Parathyroid adenoma (tissue), 2 donors: ENCODE results near the gene CPVL.

ENCODE experiments used
- H2AFZ ChIP-seq: fragments of 300-600 bp; sonication (generic); one replicate; pipeline ENCODE4 v1.7.0; 2017; ENCODE audit warnings: antibody characterized with exemption, mild to moderate bottlenecking
- H3K27ac ChIP-seq: fragments of 300-600 bp; sonication (generic); one replicate; pipeline ENCODE4 v1.7.0; 2017
- H3K27me3 ChIP-seq: fragments of 300-600 bp; sonication (generic); one replicate; pipeline ENCODE4 v1.7.0; 2017; ENCODE audit warnings: low read length; ENCODE audit not compliant: control insufficient read depth, insufficient read depth
- H3K36me3 ChIP-seq: fragments of 300-600 bp; sonication (generic); one replicate; pipeline ENCODE4 v1.7.0; 2017; ENCODE audit warnings: low read length; ENCODE audit not compliant: control insufficient read depth, insufficient read depth
- H3K4me1 ChIP-seq: fragments of 300-600 bp; sonication (generic); one replicate; pipeline ENCODE4 v1.7.0; 2017; ENCODE audit warnings: control low read depth
- H3K4me2 ChIP-seq: fragments of 300-600 bp; sonication (generic); one replicate; pipeline ENCODE4 v1.7.0; 2017; ENCODE audit warnings: low read length
- H3K4me3 ChIP-seq: fragments of 300-600 bp; sonication (generic); one replicate; pipeline ENCODE4 v1.7.0; 2017; ENCODE audit warnings: low read depth, low read length
- H3K79me2 ChIP-seq: fragments of 300-600 bp; sonication (generic); one replicate; pipeline ENCODE4 v1.7.0; 2017; ENCODE audit warnings: control low read depth
- H3K9ac ChIP-seq: fragments of 300-600 bp; sonication (generic); one replicate; pipeline ENCODE4 v1.7.0; 2017; ENCODE audit warnings: mild to moderate bottlenecking
- H3K9me3 ChIP-seq: fragments of 300-600 bp; sonication (generic); one replicate; pipeline ENCODE4 v1.7.0; 2017; ENCODE audit warnings: low read length; ENCODE audit not compliant: control insufficient read depth
- TF ChIP-seq, protein P1 (sequence below): fragments of 300-600 bp; sonication (generic); IDR thresholded peaks from one replicate; pipeline ENCODE4 v1.7.0; 2017; ENCODE audit warnings: antibody characterized with exemption, mild to moderate bottlenecking
- donor health status: primary hyperparathyroidism.

The CPVL gene

DNA sequence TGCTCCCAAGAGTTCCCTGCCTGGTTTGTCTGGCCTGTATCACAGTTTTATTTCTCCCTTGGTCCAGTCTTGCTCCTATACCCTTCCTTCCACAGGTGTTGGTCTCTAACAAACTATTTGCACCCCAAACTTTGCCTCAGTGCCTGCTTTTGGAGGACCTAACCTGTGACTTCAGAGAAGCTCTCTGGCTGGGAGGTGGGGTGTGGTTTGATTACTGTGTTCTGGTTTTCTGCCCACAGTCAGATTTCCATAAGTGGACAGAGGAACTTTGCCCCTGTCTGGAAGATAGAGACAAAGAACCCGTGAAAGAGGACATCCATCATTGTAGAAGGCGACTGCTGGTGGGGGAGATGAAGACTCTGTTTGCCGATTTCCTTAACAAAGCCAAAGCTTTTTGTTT lies 132.4 kb downstream of the CPVL start:
- no peaks in the 10 kb centered on the region for H3K9me3 ChIP-seq
- H3K36me3 ChIP-seq, result no peaks in the 10 kb centered on the region
- H3K27me3 ChIP-seq, result no peaks in the 10 kb centered on the region
- no peaks in the 10 kb centered on the region for H3K4me1 ChIP-seq
- H3K9ac ChIP-seq, result no peak overlapping the region
- no peak overlapping the region for H2AFZ ChIP-seq
- TF ChIP-seq, protein P1, sequence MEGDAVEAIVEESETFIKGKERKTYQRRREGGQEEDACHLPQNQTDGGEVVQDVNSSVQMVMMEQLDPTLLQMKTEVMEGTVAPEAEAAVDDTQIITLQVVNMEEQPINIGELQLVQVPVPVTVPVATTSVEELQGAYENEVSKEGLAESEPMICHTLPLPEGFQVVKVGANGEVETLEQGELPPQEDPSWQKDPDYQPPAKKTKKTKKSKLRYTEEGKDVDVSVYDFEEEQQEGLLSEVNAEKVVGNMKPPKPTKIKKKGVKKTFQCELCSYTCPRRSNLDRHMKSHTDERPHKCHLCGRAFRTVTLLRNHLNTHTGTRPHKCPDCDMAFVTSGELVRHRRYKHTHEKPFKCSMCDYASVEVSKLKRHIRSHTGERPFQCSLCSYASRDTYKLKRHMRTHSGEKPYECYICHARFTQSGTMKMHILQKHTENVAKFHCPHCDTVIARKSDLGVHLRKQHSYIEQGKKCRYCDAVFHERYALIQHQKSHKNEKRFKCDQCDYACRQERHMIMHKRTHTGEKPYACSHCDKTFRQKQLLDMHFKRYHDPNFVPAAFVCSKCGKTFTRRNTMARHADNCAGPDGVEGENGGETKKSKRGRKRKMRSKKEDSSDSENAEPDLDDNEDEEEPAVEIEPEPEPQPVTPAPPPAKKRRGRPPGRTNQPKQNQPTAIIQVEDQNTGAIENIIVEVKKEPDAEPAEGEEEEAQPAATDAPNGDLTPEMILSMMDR, result no peak
- no peak overlapping the region for H3K4me3 ChIP-seq
- no peak overlapping the region for H3K4me2 ChIP-seq
- H3K79me2 ChIP-seq, result no peaks in the 10 kb centered on the region
- H3K27ac ChIP-seq, result no peak overlapping the region

DNA sequence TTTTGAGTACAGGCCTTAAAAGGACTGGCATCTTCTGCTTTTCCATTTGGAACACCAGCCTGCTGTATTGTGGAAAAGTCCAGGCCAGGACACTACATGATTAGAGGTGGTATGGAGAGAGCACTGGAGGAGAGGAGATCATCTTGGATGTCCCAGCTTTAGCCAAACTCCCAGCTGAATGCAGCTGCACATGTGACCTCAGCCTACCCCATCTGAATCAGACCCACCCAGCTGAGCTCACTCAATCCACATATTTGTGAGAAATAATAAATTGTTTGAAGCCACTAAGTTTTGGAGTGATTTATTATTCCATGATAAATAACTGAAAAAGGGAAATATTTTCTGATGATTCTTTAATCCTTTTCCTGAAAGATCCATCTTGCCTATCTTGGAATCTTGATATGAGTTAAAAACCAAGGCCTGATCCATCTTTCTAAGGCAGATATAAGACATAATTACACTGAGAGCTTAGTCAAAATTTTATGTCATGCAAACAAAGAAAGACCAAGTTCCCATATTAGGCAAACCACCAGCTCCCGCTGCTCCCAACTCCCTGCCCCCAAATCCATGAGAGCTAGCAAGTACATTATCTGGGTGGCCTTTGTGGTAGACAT lies 133.1 kb downstream of the CPVL start:
- Histone ChIP-seq H3K79me2 (no peaks in the 10 kb centered on the region), H3K4me1 (no peaks in the 10 kb centered on the region), H2AFZ (no peak overlapping the region), H3K36me3 (no peaks in the 10 kb centered on the region), H3K27me3 (no peaks in the 10 kb centered on the region), H3K4me3 (no peak overlapping the region), H3K4me2 (no peak overlapping the region), H3K9me3 (no peaks in the 10 kb centered on the region), H3K27ac (no peak overlapping the region), H3K9ac (no peak overlapping the region)
- TF ChIP-seq, protein P1, result no peak

DNA sequence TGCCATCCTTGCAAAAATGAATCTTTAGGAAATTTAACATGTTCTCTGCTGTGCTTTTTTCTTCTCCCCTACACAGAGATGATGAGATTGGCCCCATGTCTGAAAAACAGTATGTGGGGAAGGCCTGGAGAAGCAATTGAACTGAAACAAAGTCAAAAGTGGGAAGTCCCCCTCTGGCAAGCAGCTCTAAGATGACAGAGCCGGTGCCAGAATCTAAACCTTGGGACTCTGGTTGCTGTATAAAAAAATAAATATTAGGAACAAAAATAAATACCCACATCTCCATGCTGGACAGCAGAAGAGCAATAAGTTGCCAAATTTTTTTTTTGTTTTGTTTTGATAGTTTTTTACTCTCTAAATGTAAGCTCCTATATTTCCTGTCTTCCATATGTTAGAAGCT lies 136.4 kb downstream of the CPVL start:
- TF ChIP-seq, protein P1, result no peak
- no peaks in the 10 kb centered on the region for H3K79me2 ChIP-seq
- H3K9ac ChIP-seq, result no peak overlapping the region
- no peak overlapping the region for H3K4me3 ChIP-seq
- H3K27ac ChIP-seq, result no peak overlapping the region
- no peaks in the 10 kb centered on the region for H3K27me3 ChIP-seq
- H3K4me1 ChIP-seq, result no peaks in the 10 kb centered on the region
- H3K4me2 ChIP-seq, result no peak overlapping the region
- no peaks in the 10 kb centered on the region for H3K9me3 ChIP-seq
- no peak overlapping the region for H2AFZ ChIP-seq
- H3K36me3 ChIP-seq, result no peaks in the 10 kb centered on the region

DNA sequence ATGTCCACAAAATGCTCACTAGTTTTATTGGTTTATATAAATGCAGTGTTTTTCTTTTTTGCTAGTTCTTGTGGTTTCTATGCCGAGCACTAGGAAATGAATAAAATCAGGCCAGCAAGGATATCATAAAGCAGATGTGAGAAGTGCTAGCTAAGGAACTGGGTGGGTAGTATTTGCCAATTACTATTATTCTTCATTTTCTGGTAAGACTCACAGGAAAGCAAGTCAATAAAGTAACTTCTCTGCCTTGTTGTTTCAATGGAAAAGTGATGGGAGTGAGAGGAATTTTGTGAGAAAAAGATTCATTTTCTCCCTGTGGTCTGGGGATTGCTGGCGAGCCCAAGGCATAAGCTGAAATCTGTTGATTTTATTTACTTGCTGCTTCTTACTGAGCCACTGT lies 137.7 kb downstream of the CPVL start:
- TF ChIP-seq, protein P1, result no peak
- H3K4me1 ChIP-seq, result no peaks in the 10 kb centered on the region
- no peaks in the 10 kb centered on the region for H3K9me3 ChIP-seq
- H3K36me3 ChIP-seq, result no peaks in the 10 kb centered on the region
- no peak overlapping the region for H3K4me3 ChIP-seq
- H3K27ac ChIP-seq, result no peak overlapping the region
- no peak overlapping the region for H2AFZ ChIP-seq
- H3K79me2 ChIP-seq, result no peaks in the 10 kb centered on the region
- no peak overlapping the region for H3K4me2 ChIP-seq
- no peak overlapping the region for H3K9ac ChIP-seq
- no peaks in the 10 kb centered on the region for H3K27me3 ChIP-seq

DNA sequence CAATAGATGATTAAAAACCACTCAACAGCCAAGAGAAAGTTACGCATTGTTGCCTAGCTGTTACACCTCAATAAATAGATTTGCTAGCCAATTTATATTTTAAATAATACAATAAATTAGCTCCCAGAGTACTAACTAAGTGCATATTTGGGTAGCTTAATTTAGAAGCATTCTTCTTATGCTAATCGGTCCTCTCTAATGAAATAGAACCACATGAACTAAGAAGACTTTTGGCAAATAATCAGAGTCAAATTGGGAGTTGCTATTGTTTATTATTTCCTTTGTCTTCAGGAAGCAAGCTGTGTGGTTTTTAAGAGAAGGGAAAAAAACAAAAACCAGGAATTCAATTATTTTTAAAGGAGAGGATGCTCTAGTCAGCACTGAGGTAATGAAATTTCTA lies 139.2 kb downstream of the CPVL start:
- Histone ChIP-seq H3K4me1 (no peaks in the 10 kb centered on the region), H3K9ac (no peak overlapping the region), H3K27ac (no peak overlapping the region), H2AFZ (no peak overlapping the region), H3K36me3 (no peaks in the 10 kb centered on the region), H3K79me2 (no peaks in the 10 kb centered on the region), H3K4me2 (no peak overlapping the region), H3K9me3 (no peaks in the 10 kb centered on the region), H3K4me3 (no peak overlapping the region), H3K27me3 (no peaks in the 10 kb centered on the region)
- TF ChIP-seq, protein P1, result no peak
